H9 (cell line): ENCODE measurements around the gene CCK. TPM values are rescaled to one million over a fixed set of nuclear protein-coding genes. Genes with fewer than 3 reads are reported as not detected.
A peak's percentile ranks its signal among the peaks of the same experiment; 100 is the strongest.

Experiments used
- DNase-seq: peaks from one replicate; pipeline ENCODE4 v3.0.0-alpha.2; 2017
- H2AFZ ChIP-seq: one replicate; pipeline ENCODE4 v1.6.1; 2013; ENCODE audit warnings: mild to moderate bottlenecking, low read length, control low read depth, moderate library complexity
- H2AK5ac ChIP-seq: 2 replicates; pipeline ENCODE4 v1.6.1; 2013; ENCODE audit warnings: low read length, control low read depth, mixed read lengths; ENCODE audit not compliant: insufficient read length
- H2BK120ac ChIP-seq: one replicate; pipeline ENCODE4 v1.6.1; 2013; ENCODE audit warnings: low read depth, mild to moderate bottlenecking, low read length, control low read depth, inconsistent platforms; ENCODE audit not compliant: poor library complexity, severe bottlenecking
- H2BK12ac ChIP-seq: 2 replicates; pipeline ENCODE4 v1.6.1; 2013; ENCODE audit warnings: low read length, control low read depth, mixed read lengths, low read depth; ENCODE audit not compliant: insufficient read length
- H2BK15ac ChIP-seq: 2 replicates; pipeline ENCODE4 v1.6.1; 2013; ENCODE audit warnings: low read depth, low read length, control low read depth
- H2BK20ac ChIP-seq: one replicate; pipeline ENCODE4 v1.6.1; 2013; ENCODE audit warnings: low read depth, mild to moderate bottlenecking, low read length, control low read depth, inconsistent platforms; ENCODE audit not compliant: poor library complexity, severe bottlenecking
- H2BK5ac ChIP-seq: 2 replicates; pipeline ENCODE4 v1.6.1; 2013; ENCODE audit warnings: low read length, control low read depth, mixed read lengths; ENCODE audit not compliant: insufficient read length
- H3K14ac ChIP-seq: 2 replicates; pipeline ENCODE4 v1.6.1; 2013; ENCODE audit warnings: low read length, control low read depth; ENCODE audit not compliant: insufficient read depth
- H3K18ac ChIP-seq: 2 replicates; pipeline ENCODE4 v1.6.1; 2013; ENCODE audit warnings: low read depth, mild to moderate bottlenecking, mixed read lengths, low read length, control low read depth; ENCODE audit not compliant: insufficient read length
- H3K23ac ChIP-seq: 2 replicates; pipeline ENCODE4 v1.6.1; 2013; ENCODE audit warnings: low read length, control low read depth, mixed read lengths, low read depth; ENCODE audit not compliant: insufficient read length
- H3K23me2 ChIP-seq: 2 replicates; pipeline ENCODE4 v1.6.1; 2013; ENCODE audit warnings: low read depth, mild to moderate bottlenecking, mixed read lengths, low read length, control low read depth; ENCODE audit not compliant: insufficient read length, poor library complexity, severe bottlenecking
- H3K27ac ChIP-seq: 2 replicates; pipeline ENCODE4 v1.5.1; 2013; ENCODE audit warnings: low read length, control low read depth, mixed read lengths, low read depth; ENCODE audit not compliant: insufficient read length
- H3K27me3 ChIP-seq: 2 replicates; pipeline ENCODE4 v1.6.1; 2013; ENCODE audit warnings: low read length, control low read depth, inconsistent platforms; ENCODE audit not compliant: insufficient read depth
- H3K4ac ChIP-seq: 2 replicates; pipeline ENCODE4 v1.6.1; 2013; ENCODE audit warnings: low read depth, mild to moderate bottlenecking, control low read depth, inconsistent platforms, low read length, moderate library complexity
- H3K4me1 ChIP-seq: 2 replicates; pipeline ENCODE4 v1.6.1; 2013; ENCODE audit warnings: low read length, control low read depth, inconsistent platforms; ENCODE audit not compliant: insufficient read depth
- H3K4me2 ChIP-seq: 2 replicates; pipeline ENCODE4 v1.6.1; 2013; ENCODE audit warnings: low read length, control low read depth, mixed read lengths; ENCODE audit not compliant: insufficient read length, insufficient read depth
- H3K56ac ChIP-seq: 2 replicates; pipeline ENCODE4 v1.6.1; 2013; ENCODE audit warnings: low read depth, mild to moderate bottlenecking, mixed read lengths, low read length, control low read depth; ENCODE audit not compliant: insufficient read length
- H3K79me1 ChIP-seq: 2 replicates; pipeline ENCODE4 v1.6.1; 2013; ENCODE audit warnings: low read depth, mild to moderate bottlenecking, moderate library complexity, low read length, control low read depth, inconsistent platforms; ENCODE audit not compliant: insufficient read depth, poor library complexity, severe bottlenecking
- H3K79me2 ChIP-seq: 2 replicates; pipeline ENCODE4 v1.6.1; 2013; ENCODE audit warnings: low read length, control low read depth, inconsistent platforms; ENCODE audit not compliant: insufficient read depth
- H3K9ac ChIP-seq: 2 replicates; pipeline ENCODE4 v1.6.1; 2013; ENCODE audit warnings: low read length, control low read depth, mixed read lengths; ENCODE audit not compliant: insufficient read length; ENCODE audit errors: extremely low read depth
- H3K9me3 ChIP-seq: one replicate; pipeline ENCODE4 v1.6.1; 2013; ENCODE audit warnings: low read depth, low read length, inconsistent platforms; ENCODE audit not compliant: control insufficient read depth
- H3T11ph ChIP-seq: one replicate; pipeline ENCODE4 v1.6.1; 2013; ENCODE audit warnings: mild to moderate bottlenecking, low read length, control low read depth, inconsistent platforms
- H4K20me1 ChIP-seq: one replicate; pipeline ENCODE4 v1.6.1; 2013; ENCODE audit not compliant: control insufficient read depth, insufficient read length, insufficient read depth
- H4K5ac ChIP-seq: 2 replicates; pipeline ENCODE4 v1.6.1; 2013; ENCODE audit warnings: low read depth, mild to moderate bottlenecking, mixed read lengths, low read length, control low read depth; ENCODE audit not compliant: insufficient read length
- H4K8ac ChIP-seq: replicated peaks from 2 replicates; pipeline ENCODE4 v1.6.1; 2013; ENCODE audit warnings: low read length, control low read depth, mixed read lengths, low read depth; ENCODE audit not compliant: insufficient read length
- H4K91ac ChIP-seq: 2 replicates; pipeline ENCODE4 v1.6.1; 2013; ENCODE audit warnings: low read depth, mild to moderate bottlenecking, moderate library complexity, mixed read lengths, low read length, control low read depth; ENCODE audit not compliant: insufficient read length
- H3K27ac Mint-ChIP-seq, 3 experiments: 2 replicates in 2 of 3; 3 replicates in 1 of 3; pipeline ENCODE4 v1.8.0; 2020 to 2021; ENCODE audit warnings: mixed read lengths in 3 of 3, mild to moderate bottlenecking in 1 of 3, moderate library complexity in 1 of 3
- H3K27me3 Mint-ChIP-seq: 2 replicates; pipeline ENCODE4 v1.8.0; 2021; ENCODE audit warnings: low read depth, mild to moderate bottlenecking, moderate library complexity, mixed read lengths
- H3K36me3 Mint-ChIP-seq, 3 experiments: 2 replicates in 2 of 3; 3 replicates in 1 of 3; pipeline ENCODE4 v1.8.0; 2020 to 2021; ENCODE audit warnings: low read depth in 3 of 3, mixed read lengths in 3 of 3; ENCODE audit not compliant: insufficient read depth in 1 of 3
- H3K4me1 Mint-ChIP-seq, 2 experiments: 2 replicates each; pipeline ENCODE4 v1.8.0; 2020; ENCODE audit warnings: mixed read lengths in 2 of 2
- H3K4me3 Mint-ChIP-seq, 2 experiments: 2 replicates in 1 of 2; 3 replicates in 1 of 2; pipeline ENCODE4 v1.8.0; 2020 to 2021; ENCODE audit warnings: mild to moderate bottlenecking in 2 of 2, mixed read lengths in 2 of 2, moderate library complexity in 1 of 2
- H3K9me3 Mint-ChIP-seq, 2 experiments: 2 replicates in 1 of 2; 3 replicates in 1 of 2; pipeline ENCODE4 v1.8.0; 2020; ENCODE audit warnings: mild to moderate bottlenecking in 2 of 2, mixed read lengths in 2 of 2, moderate library complexity in 1 of 2
- CTCF ChIP-seq: fragments of 200-600 bp; sonication (generic); conservative IDR thresholded peaks from 3 replicates; pipeline ENCODE4 v1.8.0; 2021; ENCODE audit warnings: antibody characterized with exemption, mild to moderate bottlenecking
- WGBS: extraction: QIAGEN DNeasy Blood & Tissue Kit; methylation state at CpG from one replicate; pipeline ENCODE4 v1.1.7; 2013; ENCODE audit warnings: missing lambda C conversion rate, low lambda C conversion rate, mixed read lengths; ENCODE audit not compliant: insufficient read length; ENCODE audit errors: extremely low coverage; 5-methylcytosine and 5-hydroxymethylcytosine counted together
- total RNA-seq: library from RNA; stranded (reverse); gene quantifications from 2 replicates; pipeline ENCODE4 v1.2.1, GENCODE V29; 2021

CCK gene
- total RNA-seq, 1 experiment from 2014 or later, result 0.37 TPM

GRCh38 chr3:42247576-42248027 lies 18.4 kb downstream of the CCK start:
- Histone ChIP-seq H2BK15ac (no peak overlapping the region), H3K79me1 (no peaks in the 10 kb centered on the region), H4K20me1 (no peaks in the 10 kb centered on the region), H2BK120ac (no peak overlapping the region), H2AFZ (no peak overlapping the region), H3T11ph (no peak overlapping the region), H2BK5ac (no peak overlapping the region), H3K9ac (no peak overlapping the region), H3K9me3 (no peaks in the 10 kb centered on the region), H3K4me2 (no peak overlapping the region), H4K8ac (no peak overlapping the region), H3K18ac (no peak overlapping the region), H4K5ac (no peak overlapping the region), H3K23ac (no peak overlapping the region), H3K56ac (no peak overlapping the region), H3K14ac (no peak overlapping the region), H3K4ac (no peak overlapping the region), H2AK5ac (no peak overlapping the region), H3K4me1 (no peaks in the 10 kb centered on the region), H4K91ac (no peak overlapping the region), H3K27me3 (no peaks in the 10 kb centered on the region), H3K79me2 (no peaks in the 10 kb centered on the region), H2BK12ac (no peak overlapping the region), H3K27ac (no peak overlapping the region), H3K23me2 (no peaks in the 10 kb centered on the region), H2BK20ac (no peak overlapping the region)
- Mint-ChIP-seq H3K36me3 (no peaks in the 10 kb centered on the region), H3K9me3 (no peaks in the 10 kb centered on the region; a peak in 1 of 5 replicates), H3K4me3 (no peak overlapping the region), H3K4me1 (0 out of 4 replicates have a peak, but pooled peaks cover 0 to 2% of the 10 kb centered on the region in 2 experiments), H3K27me3 (peaks cover 26% of the 10 kb centered on the region), H3K27ac (no peak overlapping the region)
- no CpG with 5 or more reads among the region's 9 CpGs for WGBS
- peak; percentile 65 for DNase-seq
- peak; percentile 93 for TF ChIP-seq CTCF
